ENCODE data around the gene FOXJ1. TPM values are rescaled to one million over a fixed set of nuclear protein-coding genes. Genes with fewer than 3 reads are reported as not detected.

The FOXJ1 gene
- total and polyA plus RNA-seq, 2 of the 4 experiments (the other 2 are of a cell fraction): 0.05 TPM; not detected in 1

DNA sequence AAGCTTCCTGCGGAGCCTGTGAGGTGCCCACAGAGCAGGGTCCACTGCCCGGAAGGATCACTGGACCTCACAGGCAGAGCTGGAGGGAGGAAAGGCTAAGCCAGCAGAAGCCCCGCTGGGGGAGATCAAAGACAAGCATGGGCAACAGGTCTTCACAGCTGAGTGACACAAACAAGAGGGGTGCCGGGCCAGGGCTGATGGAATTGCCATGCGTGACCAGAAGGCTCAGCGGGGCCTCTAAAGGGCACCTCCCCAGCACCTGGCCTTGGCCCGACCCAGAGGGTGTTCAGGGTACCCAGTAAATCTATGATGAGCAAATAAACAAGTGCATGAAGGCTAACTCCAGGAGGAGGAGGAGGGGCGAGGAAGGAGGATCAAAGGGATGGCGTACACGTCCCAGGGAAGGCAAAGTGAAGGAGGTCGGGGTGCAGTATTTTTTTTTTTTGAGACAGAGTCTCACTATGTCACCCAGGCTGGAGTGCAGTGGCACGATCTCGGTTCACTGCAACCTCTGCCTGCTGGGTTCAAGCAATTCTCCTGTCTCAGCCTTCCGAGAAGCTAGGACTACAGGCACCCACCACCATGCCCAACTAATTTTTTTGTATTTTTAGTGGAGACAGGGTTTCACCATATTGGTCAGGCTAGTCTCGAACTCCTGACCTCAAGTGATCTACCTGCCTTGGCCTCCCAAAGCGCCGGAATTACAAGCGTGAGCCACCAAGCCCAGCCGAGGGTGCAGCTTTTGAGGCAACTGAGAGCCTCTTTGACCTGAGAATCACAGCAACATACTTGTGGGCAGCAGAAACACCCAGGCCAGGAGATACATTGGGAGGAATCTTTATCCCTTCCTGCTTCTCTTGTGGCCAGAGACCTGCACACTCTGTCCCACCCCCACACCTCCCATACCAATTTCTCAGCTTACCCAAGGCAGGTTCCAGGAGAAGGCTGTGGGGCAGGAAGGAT lies 21.4 kb downstream of the FOXJ1 start (continued):
- TF ChIP-seq, protein P1, sequence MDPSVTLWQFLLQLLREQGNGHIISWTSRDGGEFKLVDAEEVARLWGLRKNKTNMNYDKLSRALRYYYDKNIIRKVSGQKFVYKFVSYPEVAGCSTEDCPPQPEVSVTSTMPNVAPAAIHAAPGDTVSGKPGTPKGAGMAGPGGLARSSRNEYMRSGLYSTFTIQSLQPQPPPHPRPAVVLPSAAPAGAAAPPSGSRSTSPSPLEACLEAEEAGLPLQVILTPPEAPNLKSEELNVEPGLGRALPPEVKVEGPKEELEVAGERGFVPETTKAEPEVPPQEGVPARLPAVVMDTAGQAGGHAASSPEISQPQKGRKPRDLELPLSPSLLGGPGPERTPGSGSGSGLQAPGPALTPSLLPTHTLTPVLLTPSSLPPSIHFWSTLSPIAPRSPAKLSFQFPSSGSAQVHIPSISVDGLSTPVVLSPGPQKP (IDR thresholded peaks at IDR 0.05; ENCODE audit: borderline replicate concordance, low read depth, low read length): no peak
- TF ChIP-seq CEBPB (IDR thresholded peaks at IDR 0.05; ENCODE audit: low read depth, low read length): no peak

DNA sequence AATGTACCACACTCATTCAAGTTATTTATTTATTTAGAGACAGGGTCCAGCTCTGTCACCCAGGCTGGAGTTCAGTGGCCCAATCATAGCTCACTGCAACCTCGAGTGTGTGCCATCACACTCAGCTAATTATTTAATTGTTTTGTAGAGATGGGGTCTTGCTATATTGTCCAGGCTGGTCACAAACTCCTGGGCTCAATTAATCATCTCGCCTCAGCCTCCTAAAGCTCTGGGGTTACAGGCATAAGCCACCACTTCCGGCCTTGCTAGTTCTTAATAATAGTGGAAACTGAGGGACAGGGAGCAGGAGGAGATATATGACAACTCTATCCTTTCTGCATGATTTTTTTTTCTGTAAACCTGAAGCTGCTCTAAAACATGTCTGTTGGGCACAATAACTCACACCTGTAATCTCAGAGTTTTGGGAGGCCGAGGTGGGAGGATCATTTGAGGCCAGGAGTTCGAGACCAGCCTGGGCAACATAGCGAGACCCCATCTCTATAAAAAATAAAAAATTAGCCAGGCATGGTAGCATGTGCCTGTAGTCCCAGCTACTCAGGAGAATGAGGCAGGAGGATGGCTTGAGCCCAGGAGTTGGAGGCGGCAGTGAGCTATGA lies 25.8 kb downstream of the FOXJ1 start:
- CTCF ChIA-PET: no interaction called here
- H4K8ac ChIP-seq (ENCODE audit: low read depth in 2 of 2, low read length in 2 of 2): no peak overlapping the region
- no peak overlapping the region for H3K27ac ChIP-seq (ENCODE audit: insufficient read depth, low read length)
- H3K79me1 ChIP-seq (ENCODE audit: low read depth in 1 of 2, low read length in 2 of 2): no peaks in the 10 kb centered on the region
- H2AFZ ChIP-seq (replicated peaks; ENCODE audit: low read length, poor library complexity): no peak overlapping the region
- no TSS peak for BruUV-seq (replicated peaks)
- H3K4me3 ChIP-seq (ENCODE audit: insufficient read depth, low read depth, low read length): no peak overlapping the region
- intact Hi-C loops (cut with micrococcal nuclease): no loop called here
- no peaks in the 10 kb centered on the region for H3K36me3 ChIP-seq (ENCODE audit: control insufficient read depth, insufficient read depth, low read length)
- no peak overlapping the region for H2BK5ac ChIP-seq (ENCODE audit: low read depth, low read length, poor library complexity, severe bottlenecking)
- H4K91ac ChIP-seq (ENCODE audit: insufficient read depth, low read depth, low read length): no peak overlapping the region
- no peak overlapping the region for H2AK5ac ChIP-seq (ENCODE audit: low read depth, low read length)
- H2BK120ac ChIP-seq (ENCODE audit: low read depth, low read length): no peak overlapping the region
- DNase-seq (no peak), ATAC-seq (ENCODE audit: low read depth) (no peak)
- no peak overlapping the region for H3K18ac ChIP-seq (ENCODE audit: low read depth, low read length)
- no peaks in the 10 kb centered on the region for H3K4me1 ChIP-seq (ENCODE audit: control insufficient read depth, insufficient read depth, low read length)
- no peak overlapping the region for H3K4me2 ChIP-seq (ENCODE audit: low read depth, low read length)
- no peaks in the 10 kb centered on the region for H3K9me1 ChIP-seq (ENCODE audit: insufficient read depth, low read length)
- no CpG with 5 or more reads among the region's 7 CpGs for WGBS, 2 experiments (ENCODE audit: extremely low coverage in 2 of 2, insufficient read length in 1 of 2)
- H2AK9ac ChIP-seq (replicated peaks; ENCODE audit: low read depth, low read length, poor library complexity): no peak overlapping the region
- in situ Hi-C loops (cut with MboI; ENCODE audit: low sequenced_read_pairs): loop anchor here (5.0 kb wide), 1 partner anchor 167 kb away; no protein-coding TSS in a partner anchor
- H3K4ac ChIP-seq (ENCODE audit: low read depth, low read length): no peak overlapping the region
- no peak overlapping the region for H3K14ac ChIP-seq (replicated peaks; ENCODE audit: low read depth, low read length)
- POLR2A ChIA-PET (ENCODE audit: unreplicated experiment): no interaction called here
- H2BK15ac ChIP-seq (ENCODE audit: low read depth, low read length): no peak overlapping the region
- H3K9ac ChIP-seq (ENCODE audit: low read depth, low read length): no peak overlapping the region
- H2BK20ac ChIP-seq (ENCODE audit: low read depth, low read length): no peak overlapping the region
- no peaks in the 10 kb centered on the region for H3K9me3 ChIP-seq (ENCODE audit: control insufficient read depth, insufficient read depth, low read length)
- H4K5ac ChIP-seq (ENCODE audit: low read depth, low read length): no peak overlapping the region
- H3K56ac ChIP-seq (ENCODE audit: extremely low read depth, insufficient read depth, low read length): no peak overlapping the region
- H4K20me1 ChIP-seq (ENCODE audit: insufficient read depth, low read length): no peaks in the 10 kb centered on the region
- H3K27me3 ChIP-seq (ENCODE audit: control insufficient read depth, insufficient read depth, low read length): peaks cover 2% of the 10 kb centered on the region; the same call in 1 of the 2 replicates
- no peak overlapping the region for H3K23ac ChIP-seq (ENCODE audit: low read depth, low read length)
- dilution Hi-C loops (cut with HindIII; ENCODE audit: low sequenced_read_pairs, unreplicated experiment): no loop called here
- TF ChIP-seq FOS (IDR thresholded peaks at IDR 0.05; ENCODE audit: low read depth, low read length) (no peak), MAFK (IDR thresholded peaks at IDR 0.05; ENCODE audit: low read depth, low read length) (no peak), RFX5 (IDR thresholded peaks at IDR 0.05; ENCODE audit: low read depth, low read length) (no peak), CHD1 (IDR thresholded peaks at IDR 0.05; ENCODE audit: low read depth, low read length) (no peak), RAD21 (IDR thresholded peaks at IDR 0.05; ENCODE audit: low read length) (no peak), RCOR1 (IDR thresholded peaks at IDR 0.05; ENCODE audit: insufficient replicate concordance, low read length) (no peak), BHLHE40 (IDR thresholded peaks at IDR 0.05; ENCODE audit: low read depth, low read length) (no peak)
- TF ChIP-seq, protein P2, sequence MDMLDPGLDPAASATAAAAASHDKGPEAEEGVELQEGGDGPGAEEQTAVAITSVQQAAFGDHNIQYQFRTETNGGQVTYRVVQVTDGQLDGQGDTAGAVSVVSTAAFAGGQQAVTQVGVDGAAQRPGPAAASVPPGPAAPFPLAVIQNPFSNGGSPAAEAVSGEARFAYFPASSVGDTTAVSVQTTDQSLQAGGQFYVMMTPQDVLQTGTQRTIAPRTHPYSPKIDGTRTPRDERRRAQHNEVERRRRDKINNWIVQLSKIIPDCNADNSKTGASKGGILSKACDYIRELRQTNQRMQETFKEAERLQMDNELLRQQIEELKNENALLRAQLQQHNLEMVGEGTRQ (IDR thresholded peaks at IDR 0.05; ENCODE audit: low read depth, low read length): no peak
- TF ChIP-seq, protein P3, sequence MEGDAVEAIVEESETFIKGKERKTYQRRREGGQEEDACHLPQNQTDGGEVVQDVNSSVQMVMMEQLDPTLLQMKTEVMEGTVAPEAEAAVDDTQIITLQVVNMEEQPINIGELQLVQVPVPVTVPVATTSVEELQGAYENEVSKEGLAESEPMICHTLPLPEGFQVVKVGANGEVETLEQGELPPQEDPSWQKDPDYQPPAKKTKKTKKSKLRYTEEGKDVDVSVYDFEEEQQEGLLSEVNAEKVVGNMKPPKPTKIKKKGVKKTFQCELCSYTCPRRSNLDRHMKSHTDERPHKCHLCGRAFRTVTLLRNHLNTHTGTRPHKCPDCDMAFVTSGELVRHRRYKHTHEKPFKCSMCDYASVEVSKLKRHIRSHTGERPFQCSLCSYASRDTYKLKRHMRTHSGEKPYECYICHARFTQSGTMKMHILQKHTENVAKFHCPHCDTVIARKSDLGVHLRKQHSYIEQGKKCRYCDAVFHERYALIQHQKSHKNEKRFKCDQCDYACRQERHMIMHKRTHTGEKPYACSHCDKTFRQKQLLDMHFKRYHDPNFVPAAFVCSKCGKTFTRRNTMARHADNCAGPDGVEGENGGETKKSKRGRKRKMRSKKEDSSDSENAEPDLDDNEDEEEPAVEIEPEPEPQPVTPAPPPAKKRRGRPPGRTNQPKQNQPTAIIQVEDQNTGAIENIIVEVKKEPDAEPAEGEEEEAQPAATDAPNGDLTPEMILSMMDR (conservative IDR thresholded peaks at IDR 0.05; ENCODE audit: low read depth, low read length): no peak

All from IMR-90 (cell line).